GM12872 (cell line): Measurements from ENCODE around the gene SEMA5B.

Experiments
- TF ChIP-seq, protein P1 (sequence below): IDR thresholded peaks from 3 replicates; pipeline ENCODE4 v1.5.1; 2011; ENCODE audit warnings: low read depth, mild to moderate bottlenecking, low read length, moderate library complexity; ENCODE audit not compliant: insufficient read depth

The SEMA5B gene

DNA sequence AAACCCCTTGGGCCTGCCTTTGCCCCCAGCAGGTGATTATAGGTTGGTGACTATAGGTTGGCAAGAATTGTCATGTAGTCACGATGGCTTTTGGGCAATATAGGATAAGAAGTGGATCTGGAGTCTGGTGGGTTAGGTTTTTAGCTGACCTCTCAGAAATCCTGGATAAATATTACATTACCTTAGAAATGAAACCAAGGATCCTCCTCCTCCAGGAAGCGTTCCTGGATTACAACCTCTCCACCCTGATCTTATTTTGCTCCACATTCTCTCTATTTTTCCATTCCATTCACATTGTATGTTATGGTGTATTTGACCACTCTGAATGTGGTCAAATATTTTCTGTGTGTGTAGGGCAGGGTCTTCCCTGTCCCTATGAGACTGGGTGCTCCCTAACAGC lies 82.3 kb downstream of the SEMA5B start:
- TF ChIP-seq, protein P1, sequence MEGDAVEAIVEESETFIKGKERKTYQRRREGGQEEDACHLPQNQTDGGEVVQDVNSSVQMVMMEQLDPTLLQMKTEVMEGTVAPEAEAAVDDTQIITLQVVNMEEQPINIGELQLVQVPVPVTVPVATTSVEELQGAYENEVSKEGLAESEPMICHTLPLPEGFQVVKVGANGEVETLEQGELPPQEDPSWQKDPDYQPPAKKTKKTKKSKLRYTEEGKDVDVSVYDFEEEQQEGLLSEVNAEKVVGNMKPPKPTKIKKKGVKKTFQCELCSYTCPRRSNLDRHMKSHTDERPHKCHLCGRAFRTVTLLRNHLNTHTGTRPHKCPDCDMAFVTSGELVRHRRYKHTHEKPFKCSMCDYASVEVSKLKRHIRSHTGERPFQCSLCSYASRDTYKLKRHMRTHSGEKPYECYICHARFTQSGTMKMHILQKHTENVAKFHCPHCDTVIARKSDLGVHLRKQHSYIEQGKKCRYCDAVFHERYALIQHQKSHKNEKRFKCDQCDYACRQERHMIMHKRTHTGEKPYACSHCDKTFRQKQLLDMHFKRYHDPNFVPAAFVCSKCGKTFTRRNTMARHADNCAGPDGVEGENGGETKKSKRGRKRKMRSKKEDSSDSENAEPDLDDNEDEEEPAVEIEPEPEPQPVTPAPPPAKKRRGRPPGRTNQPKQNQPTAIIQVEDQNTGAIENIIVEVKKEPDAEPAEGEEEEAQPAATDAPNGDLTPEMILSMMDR, result no peak

DNA sequence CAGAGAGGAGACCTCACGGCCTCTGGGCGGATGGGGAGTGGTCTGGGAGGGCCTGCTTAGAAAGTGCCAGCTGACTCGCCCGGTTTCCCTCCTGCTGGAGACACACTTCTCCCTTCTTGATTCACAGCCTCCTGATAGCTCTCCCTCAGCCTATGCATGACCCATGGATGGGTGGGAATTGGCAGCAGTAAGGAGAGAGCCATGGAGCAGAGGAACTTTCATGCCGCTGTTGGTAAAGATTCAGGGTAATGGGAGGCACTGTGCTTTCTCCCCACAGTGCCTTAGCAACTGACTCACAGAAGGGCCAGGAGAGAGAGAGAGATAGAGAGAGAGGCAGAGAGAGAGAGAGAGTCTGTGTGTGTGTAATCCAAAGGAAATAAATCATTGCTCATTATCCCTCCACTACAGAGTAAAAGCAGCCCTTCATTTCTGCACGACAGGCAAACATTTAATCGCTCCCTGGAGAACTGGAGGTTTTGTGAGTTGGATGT lies 82.8 kb downstream of the SEMA5B start:
- TF ChIP-seq, protein P1, result no peak

DNA sequence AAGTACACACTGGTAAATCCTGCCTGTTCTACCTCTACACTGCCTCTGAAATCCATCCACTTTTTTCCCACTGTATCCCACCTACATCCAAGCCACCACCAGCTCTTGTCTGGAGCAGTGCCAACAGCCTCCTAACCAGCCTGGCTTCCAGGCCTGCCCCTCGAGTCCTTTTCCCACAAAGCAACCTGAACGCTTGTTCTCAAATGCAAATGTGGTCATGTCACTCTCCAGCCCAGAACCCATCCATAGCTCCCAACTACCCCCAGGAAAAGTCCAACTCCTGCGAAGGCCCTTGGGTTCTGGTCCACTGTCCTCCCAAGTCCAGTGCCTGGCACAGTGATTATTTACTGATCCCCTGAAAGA lies 83.8 kb downstream of the SEMA5B start:
- TF ChIP-seq, protein P1, result no peak

DNA sequence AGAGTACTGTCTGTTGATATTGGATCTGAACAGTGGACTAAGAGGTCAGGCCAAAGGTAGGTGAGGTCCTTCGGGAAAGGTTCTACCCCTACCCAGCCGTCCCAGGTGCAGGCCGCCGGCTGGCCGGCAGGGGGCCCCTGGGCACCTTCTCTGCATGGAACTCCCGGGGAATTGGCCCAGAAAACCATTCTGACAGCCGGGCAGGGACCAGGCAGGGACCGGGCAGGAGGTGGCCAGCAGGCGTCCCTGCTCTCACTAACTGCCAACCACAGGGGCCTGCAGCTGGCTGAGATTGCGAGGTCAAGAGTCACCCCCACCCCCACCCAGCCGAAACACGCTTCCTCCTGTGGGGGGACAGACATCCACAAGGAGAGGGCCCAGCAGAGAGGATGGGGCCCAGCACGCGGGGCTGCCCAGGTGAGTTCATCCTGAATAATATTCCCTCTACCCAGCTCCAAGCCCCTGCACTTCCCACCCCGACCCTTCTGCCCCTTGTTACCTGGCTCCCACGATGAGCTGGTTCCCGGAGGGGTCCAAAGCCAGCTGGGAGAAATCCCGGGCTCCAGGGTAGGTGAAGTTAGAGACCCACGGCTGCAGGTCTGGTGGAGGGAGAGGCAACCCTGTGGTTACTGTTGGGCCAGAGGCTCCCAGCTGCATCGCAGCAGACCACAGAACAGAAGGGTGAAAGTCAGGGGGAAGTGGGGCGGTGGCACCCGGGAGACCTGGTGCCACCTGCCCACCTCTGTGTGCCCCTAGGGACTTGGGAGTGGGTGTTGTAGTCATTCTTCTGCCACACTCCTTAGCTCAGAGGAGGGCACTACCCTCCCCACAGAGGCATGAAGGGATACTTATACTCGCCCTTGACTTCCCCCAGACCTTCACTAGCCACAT lies 84.4 kb downstream of the SEMA5B start:
- TF ChIP-seq, protein P1, result peak; percentile 94

DNA sequence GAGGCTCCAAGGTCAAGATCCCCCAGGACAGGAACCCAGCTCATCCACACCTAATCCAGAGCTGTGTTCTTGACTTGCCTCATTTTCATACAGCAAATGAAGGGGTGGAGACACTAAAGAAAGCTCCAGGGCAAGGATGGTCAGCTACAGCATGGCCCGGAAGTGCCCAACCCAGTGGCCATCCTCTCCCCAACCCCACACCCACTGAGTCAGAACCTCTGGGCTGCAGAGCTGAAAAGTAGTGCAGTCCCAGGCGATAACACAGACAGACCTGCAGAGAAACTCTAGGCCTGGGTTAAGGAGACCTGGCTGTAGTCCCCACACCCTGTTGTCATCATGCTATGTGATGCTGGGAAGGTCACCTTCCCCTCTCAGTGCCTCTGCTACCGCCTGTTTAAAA lies 85.3 kb downstream of the SEMA5B start:
- TF ChIP-seq, protein P1, result no peak

DNA sequence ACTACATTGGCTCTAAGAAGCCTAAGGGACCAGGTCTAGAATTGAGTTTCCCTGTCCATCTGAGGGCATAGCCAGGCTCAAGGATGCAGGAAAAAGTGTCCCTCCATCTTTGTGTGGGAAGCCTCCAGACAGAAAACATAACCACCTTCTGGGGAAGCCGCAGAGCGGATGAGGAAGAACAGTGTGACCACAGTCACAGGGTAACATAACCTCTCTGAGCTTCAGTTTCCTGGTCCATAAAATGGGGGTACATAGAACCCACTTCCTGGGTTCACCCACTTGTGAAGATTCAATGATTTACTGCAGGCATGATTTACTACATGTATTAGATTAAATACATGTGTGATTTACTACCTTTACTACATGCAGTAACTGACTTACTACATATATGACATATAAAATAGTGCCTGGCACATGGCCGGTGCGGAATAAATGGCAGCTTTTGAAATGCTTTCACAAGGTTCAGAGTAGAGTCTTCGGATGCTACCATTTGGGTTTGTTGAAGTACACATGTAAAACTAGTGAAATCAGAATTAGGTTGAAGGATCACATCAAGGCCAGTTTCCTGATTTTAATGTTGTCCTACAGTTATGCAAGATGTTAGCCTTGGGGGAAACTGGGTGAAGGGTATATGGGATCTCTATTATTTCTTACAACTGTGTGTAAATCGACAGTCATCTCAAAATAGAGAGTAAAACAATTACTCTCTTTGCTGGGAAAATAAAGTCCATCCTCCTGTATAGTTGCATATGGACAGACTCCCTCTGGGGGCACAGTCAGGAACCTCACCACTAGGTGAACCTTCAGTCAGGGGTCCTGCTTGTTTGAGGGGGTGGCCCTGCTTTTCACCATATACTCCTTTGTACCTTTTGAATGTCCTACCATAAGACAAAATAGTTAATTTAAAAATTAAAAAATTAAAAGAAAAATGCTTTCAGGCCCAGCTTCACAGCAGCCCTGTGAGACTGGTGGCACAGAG lies 86.0 kb downstream of the SEMA5B start:
- TF ChIP-seq, protein P1, result peak; percentile 41; the same call in 2 of the 3 replicates

DNA sequence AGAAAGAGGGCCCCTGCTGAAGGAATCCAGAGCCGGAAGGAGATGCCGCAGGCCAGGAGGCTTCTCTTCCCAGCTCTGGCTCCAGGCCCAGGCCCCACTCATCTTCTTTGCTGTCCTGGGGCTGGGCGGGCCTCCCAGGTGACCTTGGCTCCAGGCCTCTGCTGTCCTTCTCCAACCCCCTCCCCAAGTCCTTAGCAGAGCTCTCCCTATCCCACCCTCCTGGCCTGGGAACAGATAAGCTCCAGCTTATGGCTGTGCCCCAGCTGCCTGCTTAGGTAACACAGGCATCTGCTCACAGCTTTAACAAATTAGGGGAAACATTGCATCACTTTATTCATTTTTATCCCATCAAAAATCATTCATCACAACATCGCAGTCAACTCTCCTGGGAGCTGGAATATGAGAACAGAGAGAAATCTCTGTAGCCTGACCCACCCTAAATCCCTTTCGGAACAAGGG lies 86.9 kb downstream of the SEMA5B start:
- TF ChIP-seq, protein P1, result no peak
